Activated B cell treated with CpG ODN at 0.5 μM for 24 hours (primary cell): ENCODE measurements around the gene ZNF618. TPM values are rescaled to one million over a fixed set of nuclear protein-coding genes. Genes with fewer than 3 reads are reported as not detected.

Experiments
- ATAC-seq: fragments of 200-7000 bp; cut with Tn5 transposase; one replicate; pipeline ENCODE4 v1.10.0; 2021; ENCODE audit warnings: low read depth, mild to moderate bottlenecking, moderate library complexity
- CTCF ChIA-PET: fragments of 350-600 bp; sonication (Branson Sonifier 250); formaldehyde crosslinking; loops from one replicate; lab custom pipeline; 2021; ENCODE audit warnings: antibody characterized with exemption; lab: Charles Lee
- POLR2A ChIA-PET: fragments of 350-600 bp; sonication (Branson Sonifier 250); formaldehyde crosslinking; loops from one replicate; lab custom pipeline; 2021; ENCODE audit warnings: antibody characterized with exemption; lab: Charles Lee
- DNase-seq: peaks from one replicate; pipeline ENCODE4 v3.0.0; 2022
- H3K27ac Mint-ChIP-seq: one replicate; pipeline ENCODE4 v1.8.0; 2020; ENCODE audit warnings: mixed read lengths
- H3K27me3 Mint-ChIP-seq: one replicate; pipeline ENCODE4 v1.8.0; 2021; ENCODE audit warnings: mixed read lengths
- H3K36me3 Mint-ChIP-seq: one replicate; pipeline ENCODE4 v1.8.0; 2021; ENCODE audit warnings: low read depth, mixed read lengths
- H3K4me1 Mint-ChIP-seq: one replicate; pipeline ENCODE4 v1.8.0; 2021; ENCODE audit warnings: mixed read lengths
- H3K4me3 Mint-ChIP-seq: one replicate; pipeline ENCODE4 v1.8.0; 2020; ENCODE audit warnings: mild to moderate bottlenecking, mixed read lengths
- H3K9me3 Mint-ChIP-seq: one replicate; pipeline ENCODE4 v1.8.0; 2020; ENCODE audit warnings: mixed read lengths
- CTCF ChIP-seq: fragments of 200-600 bp; IDR thresholded peaks from one replicate; pipeline ENCODE4 v1.8.0; 2022; ENCODE audit warnings: antibody characterized with exemption, mild to moderate bottlenecking
- intact Hi-C: fragments of 100-400 bp; cut with micrococcal nuclease; formaldehyde crosslinking; loops from one replicate; pipeline ENCODE4 v1.15.1; 2024
- total RNA-seq: library from RNA; stranded (reverse); gene quantifications from 2 replicates; pipeline ENCODE4 v1.2.3, GENCODE V29; 2022

The ZNF618 gene
- total RNA-seq, 1 donor from 2014 or later, result 0.67 TPM

- intact Hi-C loops, result no loop called here
- CTCF ChIA-PET, result no interaction called here
- H3K36me3 Mint-ChIP-seq, result peaks cover 1% of the 10 kb centered on the region
- H3K4me1 Mint-ChIP-seq, result no peaks in the 10 kb centered on the region
- ATAC-seq (no peak), DNase-seq (no peak)
- no peak overlapping the region for H3K27ac Mint-ChIP-seq
- POLR2A ChIA-PET, result no interaction called here
- TF ChIP-seq CTCF, result no peak
- H3K9me3 Mint-ChIP-seq, result peaks cover 18% of the 10 kb centered on the region
- H3K27me3 Mint-ChIP-seq, result peaks cover 1% of the 10 kb centered on the region
- H3K4me3 Mint-ChIP-seq, result no peak overlapping the region
Observed at GRCh38 chr9:113930390-113930783, 54.3 kb downstream of the ZNF618 start.

- Mint-ChIP-seq H3K36me3 (peaks cover 1% of the 10 kb centered on the region), H3K4me1 (no peaks in the 10 kb centered on the region), H3K4me3 (no peak overlapping the region), H3K27ac (no peak overlapping the region), H3K9me3 (peaks cover 18% of the 10 kb centered on the region), H3K27me3 (peaks cover 1% of the 10 kb centered on the region)
- no peak for DNase-seq
- ChIA-PET CTCF (no interaction called here), POLR2A (no interaction called here)
- no peak for ATAC-seq
- no peak for TF ChIP-seq CTCF
- intact Hi-C loops, result no loop called here
Observed at GRCh38 chr9:113931140-113931539, 55.0 kb downstream of the ZNF618 start.

GRCh38 chr9:113931777-113932176 lies 55.7 kb downstream of the ZNF618 start:
- Mint-ChIP-seq H3K27ac (no peak overlapping the region), H3K4me3 (no peak overlapping the region), H3K36me3 (peaks cover 1% of the 10 kb centered on the region), H3K9me3 (peaks cover 13% of the 10 kb centered on the region), H3K27me3 (peaks cover 1% of the 10 kb centered on the region), H3K4me1 (no peaks in the 10 kb centered on the region)
- ATAC-seq, result no peak
- DNase-seq, result no peak
- intact Hi-C loops, result no loop called here
- no peak for TF ChIP-seq CTCF
- ChIA-PET POLR2A (no interaction called here), CTCF (no interaction called here)

GRCh38 chr9:113932906-113933584 lies 56.9 kb downstream of the ZNF618 start:
- H3K27me3 Mint-ChIP-seq, result peaks cover 1% of the 10 kb centered on the region
- ATAC-seq, result no peak
- peaks cover 12% of the 10 kb centered on the region for H3K9me3 Mint-ChIP-seq
- ChIA-PET CTCF (no interaction called here), POLR2A (no interaction called here)
- intact Hi-C loops, result no loop called here
- DNase-seq, result no peak
- no peak for TF ChIP-seq CTCF
- H3K4me3 Mint-ChIP-seq, result no peak overlapping the region
- no peaks in the 10 kb centered on the region for H3K4me1 Mint-ChIP-seq
- H3K27ac Mint-ChIP-seq, result no peak overlapping the region
- H3K36me3 Mint-ChIP-seq, result peaks cover 1% of the 10 kb centered on the region

- Mint-ChIP-seq H3K27ac (no peak overlapping the region), H3K4me3 (no peak overlapping the region), H3K27me3 (peaks cover 1% of the 10 kb centered on the region), H3K9me3 (peaks cover 6% of the 10 kb centered on the region), H3K36me3 (peaks cover 1% of the 10 kb centered on the region), H3K4me1 (no peaks in the 10 kb centered on the region)
- ChIA-PET CTCF (no interaction called here), POLR2A (no interaction called here)
- DNase-seq (no peak), ATAC-seq (no peak)
- intact Hi-C loops, result no loop called here
- TF ChIP-seq CTCF, result no peak
Observed at GRCh38 chr9:113933671-113934070, 57.6 kb downstream of the ZNF618 start.
